Retinal pigment epithelial cell (primary cell): ENCODE results near the gene PDCD1.
"Not testable (repeated sequence)": the region's sequence is repeated elsewhere in the genome, so short reads cannot be mapped to it uniquely, and the experiment has no call there.

Source experiments
- DNase-seq: peaks from one replicate; pipeline ENCODE4 v3.0.0-alpha.2; 2010; ENCODE audit warnings: low read depth
- H3K4me3 ChIP-seq: 2 replicates; pipeline ENCODE4 v1.5.1; 2011; ENCODE audit warnings: mild to moderate bottlenecking, low read length, control low read depth, moderate library complexity
- TF ChIP-seq, protein P1 (sequence below): conservative IDR thresholded peaks from 2 replicates; pipeline ENCODE4 v1.5.1; 2011; ENCODE audit warnings: low read depth, low read length, control low read depth, inconsistent platforms

Gene PDCD1

DNA sequence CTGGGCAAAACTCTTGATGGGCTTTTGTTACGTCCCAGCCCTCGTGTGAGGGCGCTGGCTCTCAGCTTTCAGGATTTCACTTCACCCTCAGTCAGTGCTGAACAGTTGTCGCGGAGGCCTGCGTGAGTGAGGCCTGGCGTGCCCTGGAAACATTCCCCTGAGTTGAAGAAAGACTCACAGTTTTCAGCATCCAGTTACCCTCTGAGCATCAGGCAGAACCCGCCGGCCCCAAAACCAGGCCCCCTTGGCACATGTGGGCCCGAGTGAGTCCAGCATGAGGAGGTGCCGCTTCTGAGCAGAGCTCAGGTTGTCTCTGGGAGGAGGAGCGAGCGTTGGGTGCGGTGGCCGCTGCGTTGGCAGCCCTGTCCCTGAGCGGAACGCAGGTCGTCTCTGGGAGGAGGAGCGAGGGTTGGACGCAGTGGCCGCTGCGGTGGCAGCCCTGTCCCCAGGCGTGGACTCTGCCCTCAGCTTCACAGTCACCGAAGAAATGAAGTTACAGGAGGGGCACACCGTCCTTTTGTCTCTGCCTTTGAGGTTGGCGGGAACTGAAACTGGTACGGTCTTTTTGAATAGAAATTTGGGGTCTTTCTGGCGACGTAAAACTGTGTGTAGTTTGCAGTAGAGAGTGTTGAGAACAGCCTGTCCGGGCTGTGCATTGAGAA is 49.8 kb downstream of the PDCD1 start, which contains the start of gene NEU4:
NEU4 (plus strand) TSS at position 473 of the 662 bp plus-strand sequence. CDS start 5,292 bp downstream, outside the sequence.
- TF ChIP-seq, protein P1, sequence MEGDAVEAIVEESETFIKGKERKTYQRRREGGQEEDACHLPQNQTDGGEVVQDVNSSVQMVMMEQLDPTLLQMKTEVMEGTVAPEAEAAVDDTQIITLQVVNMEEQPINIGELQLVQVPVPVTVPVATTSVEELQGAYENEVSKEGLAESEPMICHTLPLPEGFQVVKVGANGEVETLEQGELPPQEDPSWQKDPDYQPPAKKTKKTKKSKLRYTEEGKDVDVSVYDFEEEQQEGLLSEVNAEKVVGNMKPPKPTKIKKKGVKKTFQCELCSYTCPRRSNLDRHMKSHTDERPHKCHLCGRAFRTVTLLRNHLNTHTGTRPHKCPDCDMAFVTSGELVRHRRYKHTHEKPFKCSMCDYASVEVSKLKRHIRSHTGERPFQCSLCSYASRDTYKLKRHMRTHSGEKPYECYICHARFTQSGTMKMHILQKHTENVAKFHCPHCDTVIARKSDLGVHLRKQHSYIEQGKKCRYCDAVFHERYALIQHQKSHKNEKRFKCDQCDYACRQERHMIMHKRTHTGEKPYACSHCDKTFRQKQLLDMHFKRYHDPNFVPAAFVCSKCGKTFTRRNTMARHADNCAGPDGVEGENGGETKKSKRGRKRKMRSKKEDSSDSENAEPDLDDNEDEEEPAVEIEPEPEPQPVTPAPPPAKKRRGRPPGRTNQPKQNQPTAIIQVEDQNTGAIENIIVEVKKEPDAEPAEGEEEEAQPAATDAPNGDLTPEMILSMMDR: no peak

DNA sequence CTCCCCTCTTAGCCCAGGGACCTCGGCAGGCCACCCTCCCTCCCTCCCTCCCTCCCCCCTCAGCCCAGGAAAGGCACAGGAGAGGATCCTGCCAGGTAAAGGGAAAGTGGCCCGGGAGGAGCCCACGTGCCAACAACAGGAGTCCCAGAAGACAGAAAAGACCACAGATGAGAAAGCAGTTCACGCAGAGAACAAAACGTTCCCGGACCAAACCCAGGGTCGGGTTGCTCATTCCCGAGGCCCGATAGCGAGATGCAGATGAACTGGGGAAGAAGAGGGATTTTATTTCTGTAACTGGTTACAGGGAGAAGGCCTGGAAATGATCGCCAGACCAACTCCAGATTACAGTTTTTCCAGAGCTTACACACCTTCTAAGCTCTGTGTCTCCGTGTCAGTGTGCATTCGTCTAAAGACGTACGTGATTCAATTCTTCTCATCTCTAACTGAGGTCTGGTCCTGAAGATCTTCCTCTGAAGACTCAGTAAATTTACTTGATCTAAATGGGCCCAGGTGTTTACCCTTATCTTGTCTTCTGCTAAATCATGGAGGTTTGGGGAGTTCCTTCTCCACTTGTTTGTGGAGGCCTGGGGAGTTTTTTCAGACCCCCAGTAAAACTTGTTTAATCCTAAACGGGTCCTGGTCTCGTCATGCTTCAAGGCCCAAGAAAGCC is 50.5 kb downstream of the PDCD1 start:
- TF ChIP-seq, protein P1: no peak
- no peak for DNase-seq
- no peak overlapping the region for H3K4me3 ChIP-seq

More for the DNA sequence above, 49.8 kb downstream of the PDCD1 start, which contains the start of gene NEU4:
- DNase-seq: no peak
- no peak within 1 kb of the TSS for H3K4me3 ChIP-seq

DNA sequence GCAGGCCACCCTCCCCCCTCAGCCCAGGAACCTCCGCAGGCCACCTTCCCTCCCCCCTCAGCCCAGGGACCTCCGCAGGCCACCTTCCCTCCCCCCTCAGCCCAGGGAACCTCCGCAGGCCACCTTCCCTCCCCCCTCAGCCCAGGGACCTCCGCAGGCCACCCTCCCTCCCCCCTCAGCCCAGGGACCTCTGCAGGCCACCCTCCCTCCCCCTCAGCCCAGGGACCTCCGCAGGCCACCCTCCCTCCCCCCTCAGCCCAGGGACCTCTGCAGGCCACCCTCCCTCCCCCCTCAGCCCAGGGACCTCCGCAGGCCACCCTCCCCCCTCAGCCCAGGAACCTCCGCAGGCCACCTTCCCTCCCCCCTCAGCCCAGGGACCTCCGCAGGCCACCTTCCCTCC is 52.5 kb downstream of the PDCD1 start:
- DNase-seq, H3K4me3 ChIP-seq: not testable (repeated sequence)

DNA sequence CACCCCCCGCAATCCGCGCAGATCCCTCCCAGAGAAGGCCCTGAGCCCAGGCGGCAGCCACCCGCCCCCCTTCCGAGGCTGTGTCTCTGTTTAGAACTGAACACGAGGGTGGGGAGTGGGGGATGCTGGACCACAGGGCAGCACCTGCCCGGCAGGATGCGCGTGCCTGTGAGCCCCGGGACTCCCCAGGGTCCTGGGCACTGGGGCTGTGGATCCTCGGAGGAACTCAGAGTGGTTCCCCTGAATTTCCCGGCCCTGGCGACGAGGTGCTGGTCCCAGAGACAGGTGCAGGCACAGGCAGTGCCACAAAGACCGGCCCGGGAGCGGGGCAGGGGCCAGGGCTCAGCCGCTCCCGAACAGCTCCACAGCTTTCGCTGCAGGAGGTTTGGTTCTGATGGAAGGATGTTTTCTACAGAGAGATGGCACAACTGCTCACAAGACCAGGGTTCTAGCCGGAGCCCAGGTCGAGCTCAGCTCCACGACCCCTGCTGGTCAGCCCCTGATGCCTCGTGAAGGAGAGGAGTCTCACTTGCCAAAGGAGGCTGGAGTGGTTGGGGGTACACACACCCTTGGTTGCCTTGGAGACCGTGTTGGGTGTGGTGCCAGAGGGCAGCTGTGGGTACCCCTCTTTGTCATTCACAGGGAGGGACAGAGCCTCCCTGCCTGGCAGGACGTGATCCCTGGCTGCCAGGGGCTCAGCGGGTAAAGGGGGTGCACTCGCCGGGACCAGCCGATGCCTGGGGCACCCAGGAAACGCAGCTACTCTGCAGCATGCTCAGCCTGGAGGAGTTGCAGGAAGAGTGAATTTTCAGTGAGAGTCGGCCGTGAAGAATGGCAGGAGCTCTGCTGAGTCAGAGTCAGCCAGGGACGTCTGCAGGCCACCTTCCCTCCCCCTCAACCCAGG is 54.1 kb downstream of the PDCD1 start:
- H3K4me3 ChIP-seq: peak overlapping the region; percentile 43
- DNase-seq: peak; percentile 18
- TF ChIP-seq, protein P1: peak; percentile 10

DNA sequence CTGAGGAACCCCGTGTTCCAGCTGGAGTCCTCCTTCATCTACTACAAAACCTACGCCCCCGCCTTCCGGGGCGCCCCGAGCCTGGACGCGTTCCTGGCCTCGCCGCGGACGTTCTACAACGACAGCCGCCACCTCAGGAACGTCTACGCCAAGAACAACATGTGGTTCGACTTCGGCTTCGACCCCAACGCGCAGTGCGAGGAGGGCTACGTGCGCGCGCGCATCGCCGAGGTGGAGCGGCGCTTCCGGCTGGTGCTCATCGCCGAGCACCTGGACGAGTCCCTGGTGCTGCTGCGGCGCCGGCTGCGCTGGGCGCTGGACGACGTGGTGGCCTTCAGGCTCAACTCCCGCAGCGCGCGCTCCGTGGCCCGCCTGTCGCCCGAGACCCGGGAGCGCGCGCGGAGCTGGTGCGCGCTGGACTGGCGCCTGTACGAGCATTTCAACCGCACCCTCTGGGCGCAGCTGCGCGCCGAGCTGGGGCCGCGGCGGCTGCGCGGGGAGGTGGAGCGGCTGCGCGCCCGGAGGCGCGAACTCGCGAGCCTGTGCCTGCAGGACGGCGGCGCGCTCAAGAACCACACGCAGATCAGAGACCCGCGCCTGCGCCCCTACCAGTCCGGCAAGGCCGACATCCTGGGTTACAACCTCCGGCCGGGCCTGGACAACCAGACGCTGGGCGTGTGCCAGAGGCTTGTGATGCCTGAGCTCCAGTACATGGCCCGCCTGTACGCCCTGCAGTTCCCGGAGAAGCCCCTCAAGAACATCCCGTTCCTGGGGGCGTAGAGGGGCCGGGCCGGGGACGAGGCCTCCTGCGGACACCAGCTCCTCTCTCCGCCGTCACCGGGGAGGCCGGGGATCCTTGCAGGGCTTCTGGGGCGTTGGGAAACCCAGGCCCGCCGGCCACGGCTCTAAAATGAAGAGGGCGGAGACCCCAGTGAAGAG is 55.0 kb downstream of the PDCD1 start:
- TF ChIP-seq, protein P1: no peak
- peak overlapping the region; percentile 43 for H3K4me3 ChIP-seq
- peak; percentile 14 for DNase-seq

DNA sequence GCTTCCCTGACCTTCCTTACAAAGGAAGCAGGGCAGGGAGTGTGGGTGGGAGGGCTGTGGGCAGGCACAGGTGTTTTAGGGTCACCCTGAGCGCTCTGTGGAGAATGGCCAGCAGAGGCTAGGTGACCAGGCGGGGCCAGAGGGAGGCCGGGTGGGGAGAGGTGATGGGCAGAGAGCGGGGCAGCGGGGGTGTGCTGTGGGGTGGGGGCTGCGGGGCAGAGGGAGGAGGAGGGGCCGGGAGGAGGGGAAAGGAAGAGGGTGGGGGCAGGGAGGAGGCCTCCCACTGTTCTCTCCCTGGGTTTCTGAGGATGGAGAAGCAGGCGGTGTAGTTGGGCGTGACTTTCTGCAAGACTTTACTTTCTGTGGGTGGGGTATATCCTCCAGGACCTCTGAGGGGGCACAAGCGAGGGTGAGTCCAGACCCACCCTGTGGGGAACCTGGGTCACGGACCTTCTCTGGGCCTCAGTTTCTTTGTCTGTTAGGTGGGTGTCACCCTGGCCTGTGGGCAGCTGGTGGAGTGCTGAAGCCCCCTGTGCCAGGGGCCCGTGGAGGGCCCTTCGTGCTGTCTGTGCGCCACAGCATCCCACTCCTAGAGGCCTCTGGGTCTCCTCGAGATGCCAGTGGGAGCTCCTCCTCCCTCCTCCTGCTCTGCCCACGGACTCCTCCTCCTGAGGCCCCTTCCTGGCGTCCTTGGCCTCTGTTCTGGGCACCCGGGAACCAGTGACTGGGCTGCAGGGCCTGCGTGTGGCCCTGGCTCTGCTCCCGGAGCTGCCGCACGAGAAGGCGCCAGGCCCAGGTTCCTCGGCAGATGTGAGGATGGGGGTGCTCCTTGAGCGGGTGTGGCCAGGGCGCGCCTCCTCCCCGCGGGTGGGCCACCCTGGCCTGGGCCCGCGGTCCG is 56.0 kb downstream of the PDCD1 start:
- TF ChIP-seq, protein P1: no peak
- H3K4me3 ChIP-seq: no peak overlapping the region
- DNase-seq: no peak
